H1 (cell line): Measurements from ENCODE around the gene RNF208.

Experiments used
- CHD1 ChIP-seq: IDR thresholded peaks from 2 replicates; pipeline ENCODE4 v1.6.1; 2012; ENCODE audit warnings: low read depth, low read length, improper control_type of control experiment
- CREB1 ChIP-seq: IDR thresholded peaks from 2 replicates; pipeline ENCODE4 v1.6.1; 2012; ENCODE audit warnings: inconsistent platforms
- CTCF ChIP-seq, 3 experiments: IDR thresholded peaks; 1 replicate in 2 of 3; 2 replicates in 1 of 3; pipeline versions ENCODE4 v1.5.1 to v1.6.1; 2011; ENCODE audit warnings: low read length in 3 of 3, mild to moderate bottlenecking in 3 of 3, inconsistent platforms in 2 of 3, low read depth in 1 of 3, moderate library complexity in 1 of 3; ENCODE audit not compliant: insufficient read depth in 1 of 3; ENCODE audit errors: control extremely low read depth in 1 of 3
- EZH2 ChIP-seq: fragments of 200-600 bp; sonication (generic); IDR thresholded peaks from 2 replicates; pipeline ENCODE4 v1.7.1; 2012; ENCODE audit warnings: low read depth, mild to moderate bottlenecking, moderate library complexity, low read length, inconsistent platforms; ENCODE audit not compliant: severe bottlenecking
- JUND ChIP-seq: IDR thresholded peaks from 2 replicates; pipeline ENCODE4 v1.6.1; 2011; ENCODE audit warnings: mild to moderate bottlenecking, improper control_type of control experiment, low read length
- MAX ChIP-seq: IDR thresholded peaks from 2 replicates; pipeline ENCODE4 v1.6.1; 2012; ENCODE audit warnings: inconsistent platforms
- POLR2A ChIP-seq, 2 experiments: IDR thresholded peaks; 1 replicate in 1 of 2; 2 replicates in 1 of 2; pipeline ENCODE4 v1.6.1; 2011; ENCODE audit warnings: low read depth in 2 of 2, low read length in 2 of 2, mild to moderate bottlenecking in 2 of 2; ENCODE audit errors: control extremely low read depth in 1 of 2
- POLR2AphosphoS5 ChIP-seq: IDR thresholded peaks from 2 replicates; pipeline ENCODE4 v1.6.1; 2011; ENCODE audit warnings: low read depth, low read length
- RFX5 ChIP-seq: IDR thresholded peaks from 2 replicates; pipeline ENCODE4 v1.6.1; 2011; ENCODE audit warnings: low read depth, low read length, improper control_type of control experiment, borderline replicate concordance
- SIN3A ChIP-seq, 2 experiments: IDR thresholded peaks in 1 of 2; conservative IDR thresholded peaks in 1 of 2; 2 replicates each; pipeline ENCODE4 v1.6.1; 2011 to 2012; ENCODE audit warnings: low read length in 2 of 2, improper control_type of control experiment in 1 of 2, low read depth in 1 of 2, mild to moderate bottlenecking in 1 of 2
- SP1 ChIP-seq: IDR thresholded peaks from 2 replicates; pipeline ENCODE4 v1.6.1; 2011; ENCODE audit warnings: low read depth, low read length
- TAF1 ChIP-seq: IDR thresholded peaks from 2 replicates; pipeline ENCODE4 v1.6.1; 2011; ENCODE audit warnings: mild to moderate bottlenecking, low read depth, low read length
- TCF12 ChIP-seq: IDR thresholded peaks from 2 replicates; pipeline ENCODE4 v1.6.1; 2011; ENCODE audit warnings: low read depth, mild to moderate bottlenecking, low read length
- YY1 ChIP-seq: IDR thresholded peaks from 2 replicates; pipeline ENCODE4 v1.6.1; 2011; ENCODE audit warnings: low read depth, mild to moderate bottlenecking, low read length

GRCh38 chr9:137240841-137241489 is 18.9 kb upstream of the RNF208 start, which contains the start of gene TUBB4B:
- peak in 1 of 2 experiments; percentile 99; a peak in 2 of 3 replicates for TF ChIP-seq POLR2A (IDR thresholded peaks at IDR 0.05; ENCODE audit: control extremely low read depth in 1 of 2, low read depth in 2 of 2, low read length in 2 of 2)
- peak; percentile 99 for TF ChIP-seq TAF1
- no peak for TF ChIP-seq TCF12
- TF ChIP-seq EZH2 = no peak
- no peak for TF ChIP-seq CTCF (IDR thresholded peaks at IDR 0.05; ENCODE audit: control extremely low read depth in 1 of 3, insufficient read depth in 1 of 3, low read depth in 1 of 3, low read length in 3 of 3)
- no peak for TF ChIP-seq RFX5
- TF ChIP-seq POLR2AphosphoS5 = peak; percentile 100
- TF ChIP-seq SP1 = peak; percentile 100
- TF ChIP-seq MAX = peak; percentile 55; the same call in 1 of the 2 replicates
- TF ChIP-seq YY1 = peak; percentile 87
- TF ChIP-seq JUND = no peak
- TF ChIP-seq CREB1 = no peak; the same call in none of the 2 replicates
- TF ChIP-seq SIN3A (conservative IDR thresholded peaks at IDR 0.05 in 1 of 2, IDR thresholded peaks at IDR 0.05 in 1 of 2; ENCODE audit: low read depth in 1 of 2, low read length in 2 of 2) = peak in 1 of 2 experiments; percentile 9; a peak in 1 of 4 replicates
- no peak for TF ChIP-seq CHD1
